Mucosa of rectum (tissue), 2 donors: Measurements from ENCODE around the gene ENO3.

Source experiments
- H3K27ac ChIP-seq, 2 donors: one replicate each; pipeline ENCODE4 v1.7.0; 2013; ENCODE audit warnings: inconsistent platforms in 2 of 2, low read depth in 2 of 2, low read length in 2 of 2
- H3K27me3 ChIP-seq, 2 donors: one replicate each; pipeline ENCODE4 v1.7.0; 2013; ENCODE audit warnings: low read length in 2 of 2; ENCODE audit not compliant: control insufficient read depth in 2 of 2, insufficient read depth in 2 of 2
- H3K36me3 ChIP-seq, 2 donors: one replicate each; pipeline ENCODE4 v1.7.0; 2013; ENCODE audit warnings: low read length in 2 of 2; ENCODE audit not compliant: control insufficient read depth in 2 of 2, insufficient read depth in 2 of 2
- H3K4me1 ChIP-seq, 2 donors: one replicate each; pipeline ENCODE4 v1.7.0; 2013; ENCODE audit warnings: low read length in 2 of 2, mild to moderate bottlenecking in 1 of 2; ENCODE audit not compliant: control insufficient read depth in 2 of 2, insufficient read depth in 2 of 2
- H3K4me3 ChIP-seq, 2 donors: one replicate each; pipeline ENCODE4 v1.7.0; 2013; ENCODE audit warnings: low read length in 2 of 2
- H3K9ac ChIP-seq, 2 donors: one replicate each; pipeline ENCODE4 v1.7.0; 2013; ENCODE audit warnings: low read length in 2 of 2, low read depth in 1 of 2, mild to moderate bottlenecking in 1 of 2
- H3K9me3 ChIP-seq, 2 donors: one replicate each; pipeline ENCODE4 v1.7.0; 2013; ENCODE audit warnings: low read length in 2 of 2; ENCODE audit not compliant: control insufficient read depth in 2 of 2
- donor health status: healthy.
- donor health status: Normal muscosa, but diverticular disease.

Gene ENO3

GRCh38 chr17:4959261-4959965, 8.5 kb downstream of the ENO3 start:
- no peak overlapping the region for H3K9ac ChIP-seq
- H3K27me3 ChIP-seq, result no peaks in the 10 kb centered on the region
- H3K9me3 ChIP-seq, result no peaks in the 10 kb centered on the region
- H3K27ac ChIP-seq, result peak overlapping the region in 1 of 2 donors; percentile 26
- peaks cover 9% of the 10 kb centered on the region in 2 donors for H3K4me1 ChIP-seq
- H3K4me3 ChIP-seq, result no peak overlapping the region
- peaks cover 8 to 14% of the 10 kb centered on the region in 2 donors for H3K36me3 ChIP-seq

GRCh38 chr17:4960279-4960922, 9.5 kb downstream of the ENO3 start:
- no peak overlapping the region for H3K27ac ChIP-seq
- no peaks in the 10 kb centered on the region for H3K9me3 ChIP-seq
- H3K9ac ChIP-seq, result no peak overlapping the region
- H3K36me3 ChIP-seq, result peaks cover 8 to 14% of the 10 kb centered on the region in 2 donors
- H3K4me3 ChIP-seq, result no peak overlapping the region
- H3K27me3 ChIP-seq, result no peaks in the 10 kb centered on the region
- peaks cover 9% of the 10 kb centered on the region in 2 donors for H3K4me1 ChIP-seq

GRCh38 chr17:4965311-4965986, 14.5 kb downstream of the ENO3 start:
- Histone ChIP-seq H3K27me3 (no peaks in the 10 kb centered on the region), H3K36me3 (peaks cover 12 to 14% of the 10 kb centered on the region in 2 donors), H3K9me3 (no peaks in the 10 kb centered on the region), H3K27ac (no peak overlapping the region), H3K4me1 (peaks cover 17 to 19% of the 10 kb centered on the region in 2 donors), H3K9ac (no peak overlapping the region), H3K4me3 (no peak overlapping the region)

GRCh38 chr17:4966844-4967538, 16.1 kb downstream of the ENO3 start:
- Histone ChIP-seq H3K27me3 (no peaks in the 10 kb centered on the region), H3K9ac (peak overlapping the region; percentile 85 to 96), H3K36me3 (peaks cover 13 to 19% of the 10 kb centered on the region in 2 donors), H3K9me3 (no peaks in the 10 kb centered on the region), H3K4me3 (peak overlapping the region; percentile 90 to 96), H3K27ac (peak overlapping the region; percentile 96 to 97), H3K4me1 (peaks cover 17 to 19% of the 10 kb centered on the region in 2 donors)

DNA sequence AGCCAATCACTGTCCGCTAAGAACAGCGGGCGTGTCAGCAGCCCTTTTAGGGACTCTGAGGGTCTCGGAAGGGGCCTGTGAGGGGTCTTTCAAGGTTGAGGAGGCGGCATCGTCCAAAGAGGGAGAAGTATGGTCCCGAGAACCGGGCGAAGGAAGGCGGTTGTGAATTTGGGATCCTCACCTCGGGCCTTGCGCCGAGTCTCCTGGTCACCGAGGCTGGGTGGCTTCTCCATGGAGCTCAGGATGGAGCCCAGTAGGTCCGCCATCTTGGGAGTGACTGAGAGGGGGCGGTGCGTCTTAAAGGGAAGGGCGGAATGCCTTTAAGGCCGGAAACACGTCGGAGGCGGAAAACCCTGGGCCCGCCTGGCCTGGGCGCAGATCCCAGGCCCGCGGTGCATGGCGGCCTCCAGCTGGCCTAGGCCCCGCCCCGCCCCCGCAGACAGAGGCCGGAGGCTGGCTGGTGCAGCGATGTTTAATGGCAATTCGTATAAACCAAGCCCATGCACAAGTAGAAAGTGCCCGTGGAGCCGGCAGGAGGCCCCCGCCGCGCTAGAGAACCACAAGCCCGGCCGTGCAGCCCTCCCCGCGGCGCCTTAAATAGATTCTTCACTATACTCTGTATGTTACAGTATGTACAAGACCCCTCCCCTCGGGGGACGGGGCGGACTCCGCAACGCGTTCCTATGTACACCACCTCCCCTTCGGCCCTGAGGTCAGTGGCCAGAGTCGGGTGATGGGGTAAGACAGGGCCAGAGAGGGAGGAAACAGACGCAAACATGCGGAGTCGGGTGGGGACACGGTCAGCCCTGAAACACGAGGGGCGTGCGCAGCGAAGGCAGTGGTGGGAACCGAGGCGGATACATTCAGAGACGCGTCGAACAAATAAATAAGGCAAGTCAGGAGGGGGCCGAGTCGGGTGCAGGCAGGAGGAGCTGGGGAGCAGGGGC, 16.9 kb downstream of the ENO3 start, which contains the start of gene SPAG7:
TSS of gene SPAG7 (minus strand) at position 279 of the 947 bp plus-strand sequence. CDS start at position 266, 13 bp downstream.
- Histone ChIP-seq H3K9me3 (no peaks in the 10 kb centered on the region), H3K27ac (peak within 1 kb of the TSS; percentile 96 to 97), H3K4me1 (peaks cover 17 to 19% of the 10 kb centered on the region in 2 donors), H3K27me3 (no peaks in the 10 kb centered on the region), H3K4me3 (peak within 1 kb of the TSS; percentile 90 to 96), H3K9ac (peak within 1 kb of the TSS; percentile 85 to 96), H3K36me3 (peaks cover 18 to 27% of the 10 kb centered on the region in 2 donors)

GRCh38 chr17:4968486-4969046, 17.6 kb downstream of the ENO3 start:
- Histone ChIP-seq H3K36me3 (peaks cover 26 to 29% of the 10 kb centered on the region in 2 donors), H3K4me3 (peak overlapping the region; percentile 90 to 96), H3K4me1 (peaks cover 17 to 19% of the 10 kb centered on the region in 2 donors)

DNA sequence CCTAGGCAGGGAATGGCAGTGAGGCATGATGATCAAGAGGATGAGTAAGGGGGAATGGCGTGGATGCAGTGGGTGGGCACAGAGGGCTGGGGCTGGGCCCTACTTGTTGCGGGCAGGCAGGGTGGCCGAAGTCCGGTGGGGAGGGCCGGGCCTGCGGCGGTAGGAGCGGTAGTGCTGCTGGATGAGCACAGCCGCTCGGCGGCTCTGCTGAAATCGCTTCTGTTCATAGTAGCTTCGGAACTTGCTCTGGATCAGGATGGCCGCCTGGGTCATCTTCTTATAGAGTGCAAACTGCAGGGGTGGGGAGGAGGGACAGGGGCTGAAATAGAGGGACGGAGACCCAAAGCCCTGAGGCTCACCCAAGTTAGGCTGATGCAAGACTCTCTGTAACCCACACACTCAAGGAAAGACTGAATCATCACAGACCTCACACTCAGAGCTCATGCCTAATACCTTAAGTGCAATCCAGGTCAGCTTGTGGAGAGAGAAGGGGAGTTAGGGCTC, 18.2 kb downstream of the ENO3 start:
- no peaks in the 10 kb centered on the region for H3K27me3 ChIP-seq
- H3K4me1 ChIP-seq, result peaks cover 17 to 19% of the 10 kb centered on the region in 2 donors
- H3K9ac ChIP-seq, result peak overlapping the region in 1 of 2 donors; percentile 85
- peaks cover 31 to 35% of the 10 kb centered on the region in 2 donors for H3K36me3 ChIP-seq
- H3K9me3 ChIP-seq, result no peaks in the 10 kb centered on the region
- peak overlapping the region; percentile 90 to 96 for H3K4me3 ChIP-seq
- peak overlapping the region; percentile 58 to 97 for H3K27ac ChIP-seq

More at GRCh38 chr17:4968486-4969046, 17.6 kb downstream of the ENO3 start:
- H3K27ac ChIP-seq, result peak overlapping the region; percentile 96 to 97
- H3K9ac ChIP-seq, result peak overlapping the region; percentile 77 to 85
- no peaks in the 10 kb centered on the region for H3K27me3 ChIP-seq
- no peaks in the 10 kb centered on the region for H3K9me3 ChIP-seq

DNA sequence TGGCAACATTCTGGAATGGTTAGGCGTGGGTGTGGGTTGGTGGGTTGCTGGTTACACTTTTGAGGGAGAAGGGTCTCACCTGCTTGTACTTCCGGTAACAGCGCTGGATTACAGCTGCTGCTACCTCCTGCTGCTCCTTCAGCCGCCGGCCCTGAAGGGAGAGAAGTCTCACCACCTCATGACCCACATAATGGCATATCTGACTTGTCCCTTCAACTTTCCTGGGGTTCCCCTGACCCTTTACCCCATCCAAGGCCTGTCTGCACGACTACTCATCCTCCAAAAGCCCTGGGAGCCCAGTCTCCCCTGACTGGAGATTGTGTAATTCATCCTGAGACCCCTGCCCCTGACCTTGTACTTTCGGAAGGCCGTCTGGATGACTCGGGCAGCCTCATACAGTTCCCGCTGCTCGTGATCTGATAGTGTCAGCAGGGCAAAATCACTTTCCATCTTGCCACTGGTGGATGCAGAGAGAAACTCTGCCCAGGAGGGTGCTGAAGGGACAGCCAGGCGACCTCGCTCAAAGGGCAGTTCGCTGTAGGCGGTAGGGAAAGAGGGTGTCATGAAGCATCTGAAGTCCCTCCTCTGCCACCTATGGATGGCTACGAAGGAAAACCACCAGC, 18.7 kb downstream of the ENO3 start:
- H3K9ac ChIP-seq, result peak overlapping the region in 1 of 2 donors; percentile 11
- H3K9me3 ChIP-seq, result no peaks in the 10 kb centered on the region
- peak overlapping the region; percentile 1 to 25 for H3K27ac ChIP-seq
- H3K27me3 ChIP-seq, result no peaks in the 10 kb centered on the region
- peak overlapping the region; percentile 1 to 12 for H3K4me3 ChIP-seq
- peaks cover 17 to 19% of the 10 kb centered on the region in 2 donors for H3K4me1 ChIP-seq
- H3K36me3 ChIP-seq, result peaks cover 33 to 40% of the 10 kb centered on the region in 2 donors
